Heart left ventricle (tissue), 13 donors: Measurements from ENCODE around the gene MARK4.
"Not testable (repeated sequence)": the region's sequence is repeated elsewhere in the genome, so short reads cannot be mapped to it uniquely, and the experiment has no call there.

Experiments used
- POLR2A ChIP-seq, 2 donors: fragments of 450-650 bp; IDR thresholded peaks; one replicate each; pipeline ENCODE4 v1.6.1; 2017; ENCODE audit warnings: antibody characterized with exemption in 2 of 2, mild to moderate bottlenecking in 2 of 2, moderate library complexity in 2 of 2
- TF ChIP-seq, protein P1 (sequence below), 12 donors: fragments of 200-600 bp; sonication (generic) in 4 of 12; IDR thresholded peaks; one replicate each; pipeline versions ENCODE4 v1.5.0 to v1.8.0; 2018 to 2022; ENCODE audit warnings: antibody characterized with exemption in 12 of 12, mild to moderate bottlenecking in 5 of 12
- donor health status: ischemic (EF 13 %, LVEDD 7.1; RV severe dilation, severe dysfunction).
- donor health status: DM: no; HTN: yes; CAD: no.
- donor health status: DM: no; HTN: no; CAD: no.
- donor health status: ischemic (EF 25% LVEDD 6.9; RV normal size, moderate dysfunction).
- donor health status: ischemic (EF 25% LVEDD 5.7; RV mildly dilated, moderate dysfunction).
- donor health status: ischemic (EF 35%, LVEDD 5.7; RV mildly dilated, moderate dysfunction).
- donor health status: nonischemic (EF 11% LVEDD 7.7; RV severe dilation, severe dysfunction).
- donor health status: DM: yes; HTN: yes; CAD: no.
- donor health status: PGD.
- donor health status: ischemic (EF 29% LVEDD 5.4; RV normal size, mild dysfunction).
- donor health status: nonischemic (EF 23%, LVEDD 6.1; RV moderate dilation, normal function).

DNA sequence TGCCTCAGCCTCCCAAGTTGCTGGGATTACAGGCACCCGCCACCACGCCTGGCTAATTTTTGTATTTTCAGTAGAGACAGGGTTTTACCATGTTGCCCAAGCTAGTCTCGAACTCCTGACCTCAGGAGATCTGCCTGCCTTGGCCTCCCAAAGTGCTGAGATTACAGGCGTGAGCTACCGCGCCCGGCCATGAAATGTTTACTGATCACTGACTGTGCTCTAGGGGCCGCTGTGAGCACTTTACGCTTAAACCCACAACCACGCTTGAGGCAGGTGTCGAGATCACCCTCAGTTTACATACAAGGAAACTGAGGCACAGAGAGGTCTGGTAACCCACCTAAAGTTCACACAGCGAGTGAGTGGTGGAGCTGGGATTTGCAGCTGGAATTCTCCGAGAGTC lies 18.9 kb downstream of the MARK4 start:
- TF ChIP-seq, protein P1, sequence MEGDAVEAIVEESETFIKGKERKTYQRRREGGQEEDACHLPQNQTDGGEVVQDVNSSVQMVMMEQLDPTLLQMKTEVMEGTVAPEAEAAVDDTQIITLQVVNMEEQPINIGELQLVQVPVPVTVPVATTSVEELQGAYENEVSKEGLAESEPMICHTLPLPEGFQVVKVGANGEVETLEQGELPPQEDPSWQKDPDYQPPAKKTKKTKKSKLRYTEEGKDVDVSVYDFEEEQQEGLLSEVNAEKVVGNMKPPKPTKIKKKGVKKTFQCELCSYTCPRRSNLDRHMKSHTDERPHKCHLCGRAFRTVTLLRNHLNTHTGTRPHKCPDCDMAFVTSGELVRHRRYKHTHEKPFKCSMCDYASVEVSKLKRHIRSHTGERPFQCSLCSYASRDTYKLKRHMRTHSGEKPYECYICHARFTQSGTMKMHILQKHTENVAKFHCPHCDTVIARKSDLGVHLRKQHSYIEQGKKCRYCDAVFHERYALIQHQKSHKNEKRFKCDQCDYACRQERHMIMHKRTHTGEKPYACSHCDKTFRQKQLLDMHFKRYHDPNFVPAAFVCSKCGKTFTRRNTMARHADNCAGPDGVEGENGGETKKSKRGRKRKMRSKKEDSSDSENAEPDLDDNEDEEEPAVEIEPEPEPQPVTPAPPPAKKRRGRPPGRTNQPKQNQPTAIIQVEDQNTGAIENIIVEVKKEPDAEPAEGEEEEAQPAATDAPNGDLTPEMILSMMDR (IDR thresholded peaks at IDR 0.05) = not testable (repeated sequence)
- TF ChIP-seq POLR2A (IDR thresholded peaks at IDR 0.05) = not testable (repeated sequence)
